ENCODE data around the gene UNC119B.

The UNC119B gene

DNA sequence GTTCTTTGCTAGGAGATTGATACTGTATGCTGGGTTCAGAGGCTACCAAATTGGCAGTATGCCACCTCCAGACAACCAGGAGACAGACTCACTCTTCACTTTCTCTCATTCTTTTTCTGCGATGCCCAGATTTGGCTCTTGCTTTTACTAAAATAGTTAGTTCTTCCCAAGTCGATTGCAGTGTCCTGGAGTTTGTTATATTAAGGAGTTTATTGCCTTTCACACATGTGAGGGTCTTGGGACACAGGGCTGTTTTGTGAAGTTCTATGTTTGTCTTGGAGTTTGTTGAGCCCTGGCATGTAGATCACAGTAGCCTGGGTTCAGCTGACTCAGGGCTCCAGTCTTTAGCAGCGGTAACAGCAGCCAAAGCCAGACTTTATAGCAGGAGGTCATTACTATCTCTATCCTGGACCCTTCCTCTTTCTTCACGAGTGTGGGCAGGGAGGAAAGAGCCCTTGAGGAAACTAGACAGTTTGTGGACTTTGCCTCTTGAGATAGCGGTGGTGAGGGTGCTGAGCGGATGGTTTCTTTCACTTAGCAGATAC lies 21.7 kb upstream of the UNC119B start:
- DNase-seq: no peak

DNA sequence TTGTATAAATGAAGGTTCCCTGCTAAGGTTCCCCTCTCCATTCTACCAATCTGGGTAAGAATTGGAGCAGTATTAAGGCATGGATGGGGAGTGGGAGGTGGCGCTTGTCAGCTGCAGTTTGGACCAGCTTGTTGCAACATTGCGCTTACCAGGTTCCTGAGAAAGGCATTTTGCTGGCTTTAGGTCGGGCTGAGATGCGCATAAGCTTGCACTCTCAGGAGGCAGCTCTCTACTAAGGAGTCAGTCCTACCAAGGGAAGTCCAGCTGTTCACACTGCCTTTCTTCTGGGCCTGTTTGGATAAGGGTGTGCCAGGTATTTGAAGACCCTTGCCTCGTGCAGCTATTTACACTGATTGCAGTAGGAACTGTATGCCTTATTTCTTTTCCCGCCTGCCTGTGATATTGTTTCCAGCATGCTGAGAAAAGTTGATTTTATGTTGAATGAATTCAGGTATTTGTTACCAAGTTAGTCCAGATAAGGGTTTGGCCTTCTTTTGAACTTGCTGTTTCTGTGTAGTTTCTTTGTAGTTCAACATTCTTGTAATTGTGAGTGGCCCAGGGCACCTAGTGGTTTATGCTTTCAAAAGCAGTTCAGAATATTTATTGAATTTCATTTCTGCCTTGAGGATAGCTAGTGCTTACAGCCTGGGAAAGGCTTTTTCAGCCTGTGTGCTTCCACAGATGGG lies 20.7 kb upstream of the UNC119B start:
- no peak for DNase-seq

DNA sequence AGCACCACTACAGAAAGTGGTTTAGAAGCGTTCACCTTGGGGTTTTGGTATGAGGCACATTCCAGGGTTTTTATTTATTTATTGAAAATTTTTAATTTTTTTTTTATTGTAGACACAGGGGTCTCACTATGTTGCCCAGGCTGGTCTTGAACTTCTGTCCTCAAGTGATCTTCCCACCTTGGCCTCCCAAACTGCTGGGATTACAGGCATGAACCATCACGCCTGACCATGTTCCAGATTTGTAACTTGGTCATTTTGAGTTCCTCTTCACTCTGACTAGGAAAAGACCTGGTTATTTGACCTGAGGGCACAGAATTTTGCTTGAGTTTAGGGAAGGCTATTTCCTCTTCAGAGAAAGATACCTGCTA lies 20.2 kb upstream of the UNC119B start:
- DNase-seq: no peak

DNA sequence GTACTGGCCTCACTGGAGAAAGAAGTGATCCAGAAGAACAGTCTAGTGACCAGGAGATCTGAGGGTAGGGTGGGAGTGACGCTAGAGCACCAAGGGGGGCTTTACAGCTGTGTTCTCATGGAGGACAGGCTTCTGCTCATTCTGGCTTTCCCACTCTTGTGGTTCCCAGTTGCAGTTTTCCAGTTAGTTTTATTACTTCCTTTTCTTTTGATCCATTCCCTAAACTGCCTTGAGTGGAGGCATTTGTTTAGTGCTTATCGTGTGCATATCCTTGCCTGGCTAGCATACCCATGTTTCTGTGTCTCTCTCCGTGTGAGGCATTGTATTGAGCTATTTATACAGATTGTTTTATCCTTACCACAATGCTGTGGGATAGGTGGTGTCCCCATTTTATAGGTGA lies 19.3 kb upstream of the UNC119B start:
- DNase-seq: no peak

GRCh38 chr12:120692524-120693033 lies 17.7 kb upstream of the UNC119B start:
- no peak for DNase-seq

DNA sequence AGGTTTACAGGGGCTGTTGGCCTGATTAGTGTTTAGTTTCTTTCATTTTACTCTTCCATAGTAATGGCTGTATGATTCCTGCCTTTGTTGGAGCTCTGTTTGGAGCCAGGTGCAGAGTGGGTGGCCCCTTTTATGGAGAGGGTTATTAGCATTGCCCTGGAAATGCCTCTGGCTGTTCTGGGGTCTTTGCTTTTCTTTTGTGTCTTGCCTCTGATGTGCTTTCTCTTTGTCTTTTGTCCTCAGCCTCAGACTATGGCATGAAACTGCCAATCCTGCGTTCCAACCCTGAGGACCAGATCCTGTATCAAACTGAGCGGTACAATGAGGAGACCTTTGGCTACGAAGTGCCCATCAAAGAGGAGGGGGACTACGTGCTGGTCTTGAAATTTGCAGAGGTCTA lies 16.4 kb upstream of the UNC119B start:
- DNase-seq: no peak

DNA sequence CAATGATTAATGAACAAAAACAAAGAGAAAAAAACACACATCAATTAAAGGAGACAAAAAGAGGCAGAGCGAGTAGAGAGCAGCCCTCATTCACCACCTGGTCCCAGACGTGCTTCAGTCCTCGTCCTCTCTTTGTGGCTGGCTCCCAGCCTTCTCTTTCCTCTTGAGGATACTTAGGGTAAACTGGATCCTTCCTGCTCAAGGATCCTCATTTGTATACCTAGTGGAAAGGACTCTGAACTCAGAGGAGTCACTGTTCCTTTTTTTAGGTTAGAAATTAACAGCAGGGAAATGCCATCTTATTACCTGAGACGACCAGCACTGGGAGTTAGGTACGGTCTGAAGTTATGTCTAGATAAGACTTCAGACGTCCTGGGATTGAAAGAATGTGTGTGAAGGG lies 13.6 kb upstream of the UNC119B start:
- DNase-seq: no peak

GRCh38 chr12:120697344-120697743 lies 12.9 kb upstream of the UNC119B start:
- DNase-seq: no peak

DNA sequence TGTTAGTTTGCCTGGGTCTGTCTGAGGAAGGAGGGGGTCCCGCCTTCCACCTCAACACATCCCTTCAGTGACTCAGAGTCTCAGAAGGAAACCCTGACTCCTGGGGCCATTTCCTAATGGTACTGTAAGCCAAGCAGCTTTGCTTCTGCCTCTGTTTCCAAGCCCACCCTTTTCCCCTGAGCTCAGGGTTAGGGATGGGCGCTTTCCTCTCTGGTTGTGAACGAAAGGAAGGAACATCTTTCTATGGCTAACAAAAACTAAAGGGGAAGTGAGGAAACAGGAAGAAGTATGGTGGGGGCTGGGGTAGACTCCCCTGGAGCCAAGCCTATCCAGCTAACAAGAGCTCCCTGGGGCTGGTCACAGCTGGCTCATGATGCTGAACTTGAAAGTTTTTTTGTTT lies 11.6 kb upstream of the UNC119B start:
- no peak for DNase-seq

DNA sequence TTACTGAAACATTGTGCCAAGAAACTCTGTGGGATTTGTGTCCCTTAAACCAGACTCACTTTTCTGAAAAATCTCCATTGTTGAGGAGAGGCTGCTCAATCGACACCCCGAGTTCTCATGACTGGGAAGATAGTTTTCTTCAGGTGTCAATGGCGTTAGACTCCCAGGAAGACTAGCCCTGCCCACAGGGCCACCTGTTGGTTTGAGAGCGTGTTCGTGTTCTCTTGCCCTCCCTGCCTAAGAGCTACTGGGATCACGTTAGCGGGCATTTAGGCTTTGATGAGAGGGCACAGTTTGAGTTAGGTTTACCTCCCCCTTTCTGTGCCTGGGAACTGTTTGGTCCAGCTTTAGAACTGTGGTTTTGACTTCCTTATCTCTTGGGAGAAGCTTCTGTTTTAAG lies 10.7 kb upstream of the UNC119B start:
- DNase-seq: no peak

- no peak for DNase-seq
These were observed 9.4 kb upstream of the UNC119B start for GRCh38 chr12:120700886-120701285.

DNA sequence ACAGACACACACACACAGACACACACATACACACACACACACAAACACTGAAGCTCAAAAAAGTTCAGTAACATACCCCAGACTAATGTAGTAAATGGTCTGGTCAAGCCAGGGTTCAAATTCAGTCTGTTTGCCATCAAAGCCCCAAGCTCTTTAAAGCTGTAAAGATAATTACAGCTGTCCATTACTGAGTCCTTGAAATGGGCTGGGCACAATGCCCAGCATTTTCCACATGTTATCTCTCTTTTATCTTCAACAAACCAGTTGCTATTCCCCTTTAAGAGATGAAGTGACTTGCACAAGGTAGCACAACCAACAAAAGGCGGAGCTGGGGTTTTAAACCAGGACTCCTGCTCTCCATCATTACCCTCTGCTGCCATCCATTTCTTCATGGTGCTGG lies 7.6 kb upstream of the UNC119B start:
- DNase-seq: no peak

- DNase-seq: no peak
These were observed 6.8 kb upstream of the UNC119B start for GRCh38 chr12:120703311-120703942.

DNA sequence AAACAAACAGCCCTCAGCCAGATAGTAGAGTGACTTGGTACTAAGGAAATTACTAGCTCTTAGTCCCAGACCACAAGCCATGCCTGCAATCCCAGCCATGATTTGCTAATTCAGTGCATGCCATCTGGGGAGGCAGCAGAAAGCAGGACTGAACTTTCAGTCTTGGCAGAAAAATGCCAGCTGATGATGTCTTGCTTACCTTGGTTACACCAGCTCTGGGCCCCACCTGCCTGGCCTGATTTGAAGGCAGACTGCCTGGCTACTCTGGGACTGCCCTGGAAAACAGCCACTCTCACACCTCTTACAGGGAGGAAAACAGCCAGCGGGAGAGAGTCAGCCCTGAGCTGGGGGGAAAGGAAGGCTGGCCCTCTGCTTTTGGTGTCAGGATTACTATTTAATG lies 4.6 kb upstream of the UNC119B start:
- no peak for DNase-seq

GRCh38 chr12:120706029-120706428 lies 4.2 kb upstream of the UNC119B start:
- DNase-seq: no peak

DNA sequence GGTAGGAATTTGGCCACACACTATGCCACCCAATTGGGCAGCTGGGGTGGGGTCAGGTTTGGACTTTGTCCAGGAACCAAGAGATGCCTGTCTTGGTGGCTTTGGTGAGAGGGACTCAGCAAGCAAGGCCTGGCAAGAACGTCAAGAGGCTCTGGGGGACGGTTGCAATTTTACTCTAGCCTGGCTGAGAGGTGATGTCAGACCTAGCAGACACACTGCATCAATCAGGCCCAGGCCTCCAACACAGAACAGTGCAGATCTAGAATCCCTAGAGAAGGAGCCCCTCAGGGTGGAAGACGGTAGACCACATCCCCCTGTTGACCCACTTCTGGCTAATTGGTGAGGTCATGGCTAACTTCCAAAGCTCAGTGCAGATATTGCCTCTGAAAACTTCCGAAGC lies 1.6 kb upstream of the UNC119B start:
- DNase-seq: no peak

DNA sequence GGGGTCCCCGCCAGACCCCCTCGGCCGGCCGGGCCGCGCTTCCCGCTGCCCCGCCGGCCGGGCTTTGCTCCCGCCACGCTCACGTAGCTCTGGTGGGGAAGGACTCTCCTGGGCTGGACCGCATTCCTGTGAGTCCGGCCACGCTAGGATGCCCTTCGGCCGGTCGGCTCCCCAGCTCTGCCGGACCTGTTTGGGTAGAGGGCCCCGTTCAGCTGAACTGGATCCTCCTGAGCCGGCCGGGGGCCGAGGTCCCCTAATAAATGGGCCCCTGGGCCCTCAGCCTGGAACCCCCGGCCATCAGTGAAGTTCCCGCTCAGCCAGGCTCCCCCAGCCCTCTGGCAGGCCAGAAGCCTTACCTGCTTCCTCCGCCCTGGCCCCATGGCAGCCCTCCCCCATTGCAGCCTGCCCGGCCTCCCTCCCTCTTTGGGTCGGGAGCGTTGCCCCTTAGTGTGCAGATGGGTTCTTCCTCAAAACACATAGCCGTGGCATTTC lies 593 bp downstream of the UNC119B start:
- peak; percentile 13 for DNase-seq

DNA sequence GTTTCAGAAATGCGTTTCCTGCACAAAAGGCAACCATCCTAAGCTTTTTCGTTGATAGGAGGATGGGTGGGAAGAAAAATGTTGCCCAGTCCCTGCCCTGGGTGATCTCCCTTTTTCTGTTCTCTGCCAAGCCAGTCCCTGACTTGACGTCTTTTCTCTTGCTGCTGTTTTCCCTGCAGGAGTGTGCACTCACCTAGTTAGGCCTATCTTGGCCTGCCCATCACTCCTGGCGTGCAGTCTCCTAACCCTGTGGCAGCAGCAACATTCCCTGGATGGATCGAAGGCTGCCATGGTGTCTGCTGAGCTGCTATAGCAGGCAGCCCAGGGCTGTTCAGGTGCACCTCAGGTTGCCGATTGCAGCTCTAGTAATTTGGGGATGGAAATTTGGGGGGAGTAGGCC lies 1.2 kb downstream of the UNC119B start:
- no peak for DNase-seq

DNA sequence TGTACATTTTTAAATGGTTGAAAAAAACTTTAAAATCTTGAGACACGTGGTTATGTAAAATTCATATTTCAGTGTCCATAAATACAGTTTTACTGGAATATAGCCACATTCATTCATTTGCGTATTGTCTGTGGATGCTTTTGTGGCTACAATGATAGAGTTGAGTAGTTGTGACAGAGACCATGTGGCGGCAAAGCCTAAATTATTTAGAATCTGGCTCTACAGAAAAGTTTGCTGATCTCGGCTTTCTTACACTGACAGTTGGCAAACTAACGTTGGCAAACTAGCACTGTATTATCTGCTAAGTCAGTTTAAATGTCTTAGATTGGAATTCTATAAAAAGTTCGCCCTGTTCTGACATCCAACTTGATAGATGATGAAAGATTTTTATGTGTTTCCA lies 2.4 kb downstream of the UNC119B start:
- DNase-seq: no peak

DNA sequence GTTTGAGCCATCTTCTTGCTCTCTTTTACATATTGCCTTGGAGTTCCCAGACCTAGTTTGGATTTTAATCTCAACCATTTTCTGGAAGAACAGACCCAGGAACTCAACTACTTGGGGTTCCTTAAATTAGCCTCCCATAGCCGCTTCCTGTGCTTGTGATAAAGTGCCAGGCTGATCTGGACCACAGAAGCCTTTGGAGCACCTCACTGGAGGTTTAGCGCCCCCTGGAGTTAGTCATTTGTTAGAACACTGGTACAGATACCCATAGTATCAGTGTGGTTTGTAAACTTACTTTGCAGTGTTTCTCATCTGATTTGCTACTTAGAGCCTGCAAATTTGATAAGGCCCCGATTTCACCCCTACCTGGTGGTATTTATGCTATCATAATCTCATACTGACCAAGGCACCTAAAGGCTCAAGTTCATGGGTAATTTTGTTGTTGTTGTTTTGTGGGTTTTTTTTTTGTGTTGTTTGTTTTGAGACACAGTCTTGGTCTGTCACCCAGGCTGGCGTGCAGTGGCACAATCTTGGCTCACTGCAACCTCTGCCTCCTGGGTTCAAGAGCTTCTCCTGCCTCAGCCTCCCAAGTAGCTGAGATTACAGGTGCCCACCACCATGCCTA lies 3.7 kb downstream of the UNC119B start:
- DNase-seq: peak; percentile 60

GRCh38 chr12:120718055-120718454 lies 7.8 kb downstream of the UNC119B start:
- DNase-seq: no peak

DNA sequence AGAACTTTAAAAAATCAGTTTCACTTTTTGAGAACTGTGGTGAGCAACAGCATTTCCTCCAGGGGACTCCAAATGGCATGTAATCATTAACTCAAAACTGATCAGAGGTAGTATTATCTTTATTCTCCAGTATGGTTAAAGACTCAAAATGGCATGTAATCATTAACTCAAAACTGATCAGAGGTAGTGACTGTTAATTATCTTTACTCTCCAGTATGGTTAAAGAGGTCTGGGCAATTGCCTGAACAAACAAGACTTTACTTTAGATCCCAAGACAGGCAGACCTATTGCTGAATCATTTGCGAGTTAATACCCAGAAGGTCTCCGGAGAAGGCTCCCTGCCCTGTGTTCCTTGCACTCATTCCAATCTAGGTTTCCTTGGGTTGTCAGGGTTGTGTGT lies 8.8 kb downstream of the UNC119B start:
- DNase-seq: no peak

DNA sequence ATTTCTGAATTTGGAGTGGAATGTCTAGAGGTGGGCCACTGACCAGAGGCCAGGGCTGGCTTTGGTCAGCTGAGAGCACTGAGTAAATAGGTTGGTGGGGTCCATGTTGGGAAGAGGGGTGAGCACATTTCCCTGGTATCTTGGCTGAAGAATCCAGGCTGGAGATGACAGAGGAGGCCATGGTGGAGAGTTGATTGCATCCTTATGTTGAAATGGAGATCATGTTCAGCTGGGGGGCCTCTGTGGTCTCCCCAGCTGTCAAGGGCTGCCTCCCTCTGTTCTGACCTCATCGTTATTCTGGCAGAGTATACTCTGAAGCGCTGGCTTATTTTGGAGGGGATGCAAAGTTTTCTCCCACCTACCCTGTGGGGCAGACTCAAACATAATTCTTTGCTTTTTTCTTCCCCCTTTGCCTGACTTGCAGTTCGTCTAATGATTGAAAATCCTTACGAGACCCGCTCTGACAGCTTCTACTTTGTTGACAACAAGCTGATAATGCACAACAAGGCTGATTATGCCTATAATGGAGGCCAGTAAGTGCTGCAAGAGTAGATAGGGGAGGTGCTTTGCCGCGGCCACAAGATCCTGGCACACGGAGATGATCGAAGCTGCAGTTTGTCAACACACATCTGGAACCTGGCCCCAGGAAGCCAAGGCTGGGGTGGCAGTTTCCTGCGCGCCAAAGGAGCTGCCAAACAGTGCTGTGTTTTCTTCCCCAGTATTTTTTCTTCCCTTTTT lies 9.4 kb downstream of the UNC119B start:
- no peak for DNase-seq
